Measurements from ENCODE around the gene C12orf76.
"Not testable (repeated sequence)": the region's sequence is repeated elsewhere in the genome, so short reads cannot be mapped to it uniquely, and the experiment has no call there.

The C12orf76 gene

GRCh38 chr12:110048242-110049027 lies at the start of gene C12orf76:
Gene C12orf76, minus strand, starts transcription at chr12:110048522. Its CDS starts 27 bp downstream, at chr12:110048495.
- peak; percentile 87 for DNase-seq (ENCODE audit: low read depth)

- DNase-seq (ENCODE audit: low read depth) = no peak
Observed at GRCh38 chr12:110093631-110094311, 45.4 kb upstream of the C12orf76 start.

GRCh38 chr12:110091136-110091711 lies 42.9 kb upstream of the C12orf76 start:
- no peak for DNase-seq (ENCODE audit: low read depth)

GRCh38 chr12:110090266-110091135 lies 42.2 kb upstream of the C12orf76 start:
- no peak for DNase-seq (ENCODE audit: low read depth)

GRCh38 chr12:110088936-110089335 lies 40.6 kb upstream of the C12orf76 start:
- no peak for DNase-seq (ENCODE audit: low read depth)

GRCh38 chr12:110088216-110088615 lies 39.9 kb upstream of the C12orf76 start:
- not testable (repeated sequence) for DNase-seq (ENCODE audit: low read depth)

- DNase-seq (ENCODE audit: low read depth) = no peak
Observed at GRCh38 chr12:110084314-110085015, 36.1 kb upstream of the C12orf76 start.

- no peak for DNase-seq (ENCODE audit: low read depth)
Observed at GRCh38 chr12:110080410-110080809, 32.1 kb upstream of the C12orf76 start.

- peak; percentile 54 for DNase-seq (ENCODE audit: low read depth)
Observed at GRCh38 chr12:110079477-110080400, 31.4 kb upstream of the C12orf76 start.

- DNase-seq (ENCODE audit: low read depth) = no peak
Observed at GRCh38 chr12:110077800-110078199, 29.5 kb upstream of the C12orf76 start.

- DNase-seq (ENCODE audit: low read depth) = no peak
Observed at GRCh38 chr12:110075880-110076279, 27.6 kb upstream of the C12orf76 start.

- DNase-seq (ENCODE audit: low read depth) = no peak
Observed at GRCh38 chr12:110074089-110074488, 25.8 kb upstream of the C12orf76 start.

- no peak for DNase-seq (ENCODE audit: low read depth)
Observed at GRCh38 chr12:110073049-110073831, 24.9 kb upstream of the C12orf76 start.

- not testable (repeated sequence) for DNase-seq (ENCODE audit: low read depth)
Observed at GRCh38 chr12:110072636-110073035, 24.3 kb upstream of the C12orf76 start.

GRCh38 chr12:110071967-110072366 lies 23.6 kb upstream of the C12orf76 start:
- DNase-seq (ENCODE audit: low read depth) = no peak

- no peak for DNase-seq (ENCODE audit: low read depth)
Observed at GRCh38 chr12:110071504-110071903, 23.2 kb upstream of the C12orf76 start.

GRCh38 chr12:110068654-110069053 lies 20.3 kb upstream of the C12orf76 start:
- DNase-seq (ENCODE audit: low read depth) = no peak

GRCh38 chr12:110068115-110068514 lies 19.8 kb upstream of the C12orf76 start:
- not testable (repeated sequence) for DNase-seq (ENCODE audit: low read depth)

GRCh38 chr12:110067531-110067930 lies 19.2 kb upstream of the C12orf76 start:
- DNase-seq (ENCODE audit: low read depth) = no peak
